Lung (tissue), 12 donors: ENCODE data around the gene ZNF853. TPM values are rescaled to one million over a fixed set of nuclear protein-coding genes. Genes with fewer than 3 reads are reported as not detected.
"Not testable (repeated sequence)": the region's sequence is repeated elsewhere in the genome, so short reads cannot be mapped to it uniquely, and the experiment has no call there.

Source experiments
- ATAC-seq: fragments of 200-7000 bp; cut with Tn5 transposase; one replicate; pipeline ENCODE4 v1.9.1; 2020; ENCODE audit warnings: moderate number of reproducible peaks; ENCODE audit not compliant: insufficient read depth, low FRiP score
- DNase-seq, 3 donors: peaks; one replicate each; pipeline ENCODE4 v3.0.0-alpha.2; 2013 to 2017
- H3K27ac ChIP-seq, 2 donors: one replicate each; pipeline ENCODE4 v1.5.1; 2013; ENCODE audit warnings: mild to moderate bottlenecking in 2 of 2, moderate library complexity in 2 of 2, control low read depth in 1 of 2, inconsistent platforms in 1 of 2, low read depth in 1 of 2, low read length in 1 of 2
- H3K27me3 ChIP-seq, 3 donors: one replicate each; pipeline ENCODE4 v1.5.1; 2013; ENCODE audit warnings: low read length in 2 of 3; ENCODE audit not compliant: control insufficient read depth in 3 of 3, insufficient read depth in 3 of 3
- H3K36me3 ChIP-seq, 4 donors: one replicate each; pipeline ENCODE4 v1.5.1; 2013; ENCODE audit warnings: low read length in 4 of 4, mild to moderate bottlenecking in 1 of 4, moderate library complexity in 1 of 4; ENCODE audit not compliant: control insufficient read depth in 4 of 4, insufficient read depth in 4 of 4
- H3K4me1 ChIP-seq, 5 donors: one replicate each; pipeline ENCODE4 v1.5.1; 2013; ENCODE audit warnings: low read length in 5 of 5, mild to moderate bottlenecking in 2 of 5, moderate library complexity in 1 of 5; ENCODE audit not compliant: control insufficient read depth in 5 of 5, insufficient read depth in 5 of 5
- H3K4me3 ChIP-seq: one replicate; pipeline ENCODE4 v1.5.1; 2013; ENCODE audit warnings: mild to moderate bottlenecking, control low read depth, moderate library complexity
- H3K9ac ChIP-seq, 2 donors: one replicate each; pipeline ENCODE4 v1.5.1; 2013; ENCODE audit warnings: low read length in 2 of 2, control low read depth in 1 of 2; ENCODE audit not compliant: insufficient read depth in 1 of 2
- H3K9me3 ChIP-seq, 4 donors: one replicate each; pipeline ENCODE4 v1.5.1; 2013; ENCODE audit warnings: low read length in 3 of 4, mild to moderate bottlenecking in 1 of 4, moderate library complexity in 1 of 4; ENCODE audit not compliant: control insufficient read depth in 4 of 4, insufficient read depth in 3 of 4
- CTCF ChIP-seq: IDR thresholded peaks from 2 replicates; pipeline ENCODE4 v1.5.1; 2012; ENCODE audit warnings: mild to moderate bottlenecking; ENCODE audit errors: control extremely low read depth, extremely low read depth
- WGBS, 2 donors: extraction: QIAGEN DNeasy Blood & Tissue Kit; methylation state at CpG; one replicate each; pipeline ENCODE4 v1.1.7; 2013; 5-methylcytosine and 5-hydroxymethylcytosine counted together
- polyA plus RNA-seq, 2 donors: library from polyadenylated mRNA; stranded (reverse); fragments of 200-250 nt; gene quantifications; one replicate each; pipeline ENCODE4 v1.2.1, GENCODE V29; 2013
- total RNA-seq, 2 donors: library from RNA; depleted of rRNA in 1 of 2; stranded (reverse); fragments of >200 nt in 1 of 2; gene quantifications; one replicate each; pipeline ENCODE4 v1.2.1, GENCODE V29; 2014 to 2021
- donor health status: control.
- donor health status: control.
- donor health status: Bipolar disorder and iron deficiency.
- donor health status: healthy.
- donor health status: DM: yes; HTN: yes; CAD: no.

ZNF853 gene
- total and polyA plus RNA-seq, 4 donors: 1.4 to 7.6 (median 3.8) TPM

- Histone ChIP-seq H3K9me3 (peaks cover 0 to 7% (median 0%) of the 10 kb centered on the region in 4 donors), H3K27ac (no peak overlapping the region), H3K9ac (no peak overlapping the region), H3K36me3 (peaks cover 0 to 24% (median 5%) of the 10 kb centered on the region in 4 donors), H3K27me3 (no peaks in the 10 kb centered on the region), H3K4me1 (peaks cover 0 to 6% (median 0%) of the 10 kb centered on the region in 5 donors), H3K4me3 (no peak overlapping the region)
- TF ChIP-seq CTCF: no peak
- no peak for ATAC-seq
- WGBS, 2 donors: 28 to 35% methylated on average over 11 of the region's 11 CpGs
- no peak for DNase-seq
These were observed 43.4 kb downstream of the ZNF853 start for GRCh38 chr7:6658618-6659345.

- H3K27me3 ChIP-seq, H3K4me3 ChIP-seq, H3K27ac ChIP-seq, DNase-seq, ATAC-seq, H3K9ac ChIP-seq, H3K4me1 ChIP-seq: not testable (repeated sequence)
- WGBS, 2 donors: 94 to 95% methylated on average over 11 to 25 of the region's 34 CpGs
- peaks cover 14 to 30% (median 22%) of the 10 kb centered on the region in 4 donors for H3K9me3 ChIP-seq
- H3K36me3 ChIP-seq: peaks cover 0 to 22% (median 14%) of the 10 kb centered on the region in 4 donors
These were observed 55.4 kb downstream of the ZNF853 start for GRCh38 chr7:6670851-6671250.

Other genes starting within 250 kb of the ZNF853 start
- 100 to 1,000 TPM in 1 of 2 donors, 10 to 100 TPM in 1; 99.1 to 261 TPM for gene RAC1, start 241.1 kb upstream of the ZNF853 start, total RNA-seq
- gene RAC1, start 241.1 kb upstream of the ZNF853 start, polyA plus RNA-seq: 100 to 1,000 TPM; 251 to 269 TPM
- gene DAGLB, start 167.7 kb upstream of the ZNF853 start, total RNA-seq: 10 to 100 TPM; 22.6 to 43.3 TPM
- 10 to 100 TPM; 13.9 to 16.3 TPM for gene DAGLB, start 167.7 kb upstream of the ZNF853 start, polyA plus RNA-seq
- 100 to 1,000 TPM in 1 of 2 donors, 10 to 100 TPM in 1; 97.4 to 161 TPM for gene KDELR2, start 131.5 kb upstream of the ZNF853 start, total RNA-seq
- gene KDELR2, start 131.5 kb upstream of the ZNF853 start, polyA plus RNA-seq: 100 to 1,000 TPM in 1 of 2 donors, 10 to 100 TPM in 1; 84.3 to 103 TPM
- under 1 TPM; 0.77 to 0.80 TPM for gene GRID2IP, start 64.1 kb upstream of the ZNF853 start, total RNA-seq
- under 1 TPM; 0.16 to 0.23 TPM for gene GRID2IP, start 64.1 kb upstream of the ZNF853 start, polyA plus RNA-seq
- gene ZDHHC4, start 38.2 kb upstream of the ZNF853 start, total RNA-seq: 10 to 100 TPM; 57.3 to 79.6 TPM
- gene ZDHHC4, start 38.2 kb upstream of the ZNF853 start, polyA plus RNA-seq: 10 to 100 TPM; 44.1 to 46.4 TPM
- gene INTS15, start 25.6 kb upstream of the ZNF853 start, total RNA-seq: 10 to 100 TPM; 24.7 to 34.5 TPM
- 10 to 100 TPM; 13.8 to 20.2 TPM for gene INTS15, start 25.6 kb upstream of the ZNF853 start, polyA plus RNA-seq
- 10 to 100 TPM; 20.9 to 38.5 TPM for gene ZNF316, start 21.7 kb downstream of the ZNF853 start, total RNA-seq
- gene ZNF316, start 21.7 kb downstream of the ZNF853 start, polyA plus RNA-seq: 10 to 100 TPM; 23.3 to 24.6 TPM
- 10 to 100 TPM; 22.6 to 36.5 TPM for gene ZNF12, start 91.3 kb downstream of the ZNF853 start, total RNA-seq
- 1 to 10 TPM; 9.3 to 9.4 TPM for gene ZNF12, start 91.3 kb downstream of the ZNF853 start, polyA plus RNA-seq
- gene RSPH10B2, start 138.5 kb downstream of the ZNF853 start, total RNA-seq: 1 to 10 TPM; 5.2 to 9.0 TPM
- gene RSPH10B2, start 138.5 kb downstream of the ZNF853 start, polyA plus RNA-seq: 1 to 10 TPM; 1.4 to 3.8 TPM
- 10 to 100 TPM; 43.8 to 66.1 TPM for gene CCZ1B, start 210.7 kb downstream of the ZNF853 start, total RNA-seq
- 10 to 100 TPM; 19.5 to 46.5 TPM for gene CCZ1B, start 210.7 kb downstream of the ZNF853 start, polyA plus RNA-seq